ENCODE measurements around the gene GFY.
"Not testable (repeated sequence)": the region's sequence is repeated elsewhere in the genome, so short reads cannot be mapped to it uniquely, and the experiment has no call there.

The GFY gene

GRCh38 chr19:49442771-49443365 is 17.7 kb downstream of the GFY start:
- peak in 35 of 58 donors; percentile 21 to 77 (median 48) for DNase-seq

GRCh38 chr19:49443366-49444099 is 18.3 kb downstream of the GFY start:
- peak; percentile 69 to 98 (median 92) for DNase-seq

- DNase-seq: not testable (repeated sequence)
These were observed 19.0 kb downstream of the GFY start for GRCh38 chr19:49444100-49444700.

GRCh38 chr19:49445997-49446396 is 20.8 kb downstream of the GFY start:
- no peak for DNase-seq

GRCh38 chr19:49447485-49448431 is 22.6 kb downstream of the GFY start:
- DNase-seq: peak in 2 of 58 donors; percentile 10 to 18

GRCh38 chr19:49448432-49448786 is 23.2 kb downstream of the GFY start:
- DNase-seq: no peak

- no peak for DNase-seq
These were observed 25.2 kb downstream of the GFY start for GRCh38 chr19:49450405-49450804.

- DNase-seq: peak; percentile 32 to 99 (median 94)
These were observed 26.4 kb downstream of the GFY start, which contains the start of gene PIH1D1 for GRCh38 chr19:49451430-49452181. PIH1D1 (minus strand) TSS chr19:49451814; CDS start chr19:49451574, 240 bp downstream.

GRCh38 chr19:49453013-49453756 is 28.0 kb downstream of the GFY start, which contains the start of gene ALDH16A1:
ALDH16A1 (plus strand) TSS chr19:49453225; CDS start chr19:49453332, 107 bp downstream.
- peak; percentile 77 to 99 (median 97) for DNase-seq

- no peak for DNase-seq
These were observed 28.6 kb downstream of the GFY start for GRCh38 chr19:49453757-49454240.

- no peak for DNase-seq
These were observed 30.6 kb downstream of the GFY start for GRCh38 chr19:49455773-49456172.

GRCh38 chr19:49456326-49456725 is 31.1 kb downstream of the GFY start:
- no peak for DNase-seq

GRCh38 chr19:49458567-49458903 is 33.3 kb downstream of the GFY start:
- DNase-seq: no peak

- DNase-seq: no peak
These were observed 34.2 kb downstream of the GFY start for GRCh38 chr19:49459388-49459787.

- DNase-seq: not testable (repeated sequence)
These were observed 35.9 kb downstream of the GFY start for GRCh38 chr19:49461130-49461529.

- DNase-seq: no peak
These were observed 36.5 kb downstream of the GFY start for GRCh38 chr19:49461656-49462055.

- no peak for DNase-seq
These were observed 37.3 kb downstream of the GFY start for GRCh38 chr19:49462492-49462891.

- DNase-seq: no peak
These were observed 39.0 kb downstream of the GFY start for GRCh38 chr19:49463960-49464740.

- no peak for DNase-seq
These were observed 40.2 kb downstream of the GFY start for GRCh38 chr19:49465371-49465770.
